A549 (cell line): ENCODE results near the gene NKTR. TPM values are rescaled to one million over a fixed set of nuclear protein-coding genes. Genes with fewer than 3 reads are reported as not detected.
A peak's percentile ranks its signal among the peaks of the same experiment; 100 is the strongest.

Experiments used
- ATAC-seq, 2 experiments: fragments of 200-7000 bp in 1 of 2; fragments of >200 bp in 1 of 2; cut with Nextera tagmentation in 1 of 2; cut with Tn5 transposase in 1 of 2; 3 replicates each; pipeline versions ENCODE4 v1.8.0 to v1.9.1; 2018 to 2020; ENCODE audit warnings: mild to moderate bottlenecking in 1 of 2, moderate library complexity in 1 of 2
- CTCF ChIA-PET: fragments of 300-600 bp; sonication (Branson Sonifier 250); formaldehyde crosslinking; extraction: SDS; loops from one replicate; lab custom pipeline; 2021; ENCODE audit warnings: antibody characterized with exemption, inconsistent platforms; lab: Yijun Ruan, JAX
- POLR2A ChIA-PET: fragments of 350-600 bp; formaldehyde crosslinking; extraction: SDS; loops from one replicate; lab custom pipeline; 2021; ENCODE audit warnings: antibody characterized with exemption, inconsistent platforms; lab: Yijun Ruan, JAX
- DNase-seq, 2 experiments: peaks; one replicate each; pipeline versions ENCODE4 v3.0.0 to v3.0.0-alpha.2; 2011 to 2016; ENCODE audit warnings: low read depth in 1 of 2, low spot score in 1 of 2
- FAIRE-seq: peaks from 2 replicates; lab custom pipeline; 2011; peaks lifted over from hg19 to GRCh38; lab: Jason Lieb, UNC
- H3K27ac ChIP-seq, 2 experiments: fragments of >200 bp; sonication (Bioruptor Twin); formaldehyde crosslinking; 3 replicates each; pipeline ENCODE4 v1.5.1; 2016 to 2017
- H3K4me1 ChIP-seq: fragments of >200 bp; sonication (Bioruptor Twin); formaldehyde crosslinking; 3 replicates; pipeline ENCODE4 v1.6.1; 2016
- H3K4me2 ChIP-seq: fragments of >200 bp; sonication (Bioruptor Twin); formaldehyde crosslinking; 3 replicates; pipeline ENCODE4 v1.6.1; 2016
- H3K4me3 ChIP-seq: fragments of >200 bp; sonication (Bioruptor Twin); formaldehyde crosslinking; 3 replicates; pipeline ENCODE4 v1.5.1; 2016
- H3K9me3 ChIP-seq: fragments of >200 bp; sonication (Bioruptor Twin); formaldehyde crosslinking; 3 replicates; pipeline ENCODE4 v1.6.1; 2016
- ATOH8 ChIP-seq: fragments of 250-450 bp; sonication (Bioruptor Pico); IDR thresholded peaks from 2 replicates; pipeline ENCODE4 v1.5.0; 2020; ENCODE audit warnings: low read depth, mild to moderate bottlenecking, moderate library complexity
- BHLHE40 ChIP-seq: IDR thresholded peaks from 2 replicates; pipeline ENCODE4 v1.6.1; 2012; ENCODE audit warnings: low read depth, low read length, inconsistent platforms
- CBX2 ChIP-seq: fragments of 200-600 bp; sonication (generic); IDR thresholded peaks from 2 replicates; pipeline ENCODE4 v1.6.1; 2016; ENCODE audit warnings: low read depth, mild to moderate bottlenecking, borderline replicate concordance
- CBX8 ChIP-seq: fragments of 200-600 bp; sonication (generic); IDR thresholded peaks from 2 replicates; pipeline ENCODE4 v1.6.1; 2016
- CHD4 ChIP-seq: fragments of 200-600 bp; sonication (generic); IDR thresholded peaks from 2 replicates; pipeline ENCODE4 v1.6.1; 2016; ENCODE audit warnings: antibody characterized with exemption, mild to moderate bottlenecking, borderline replicate concordance
- GATA3 ChIP-seq: IDR thresholded peaks from 2 replicates; pipeline ENCODE4 v1.6.1; 2012; ENCODE audit warnings: borderline replicate concordance
- HDAC2 ChIP-seq: fragments of 200-600 bp; sonication (generic); IDR thresholded peaks from 2 replicates; pipeline ENCODE4 v1.6.1; 2016
- HOXB5 ChIP-seq: fragments of 250-450 bp; sonication (Bioruptor Pico); IDR thresholded peaks from 2 replicates; pipeline ENCODE4 v1.5.0; 2020; ENCODE audit warnings: mild to moderate bottlenecking, moderate library complexity
- KDM1A ChIP-seq: fragments of 200-600 bp; sonication (generic); IDR thresholded peaks from 2 replicates; pipeline ENCODE4 v1.6.1; 2016; ENCODE audit warnings: low read depth, mild to moderate bottlenecking
- KDM5A ChIP-seq: fragments of 200-600 bp; sonication (generic); IDR thresholded peaks from 2 replicates; pipeline ENCODE4 v1.6.1; 2016; ENCODE audit warnings: antibody characterized with exemption, mild to moderate bottlenecking
- MAFK ChIP-seq: fragments of 450-650 bp; IDR thresholded peaks from 2 replicates; pipeline ENCODE4 v1.6.1; 2014; ENCODE audit not compliant: partially characterized antibody
- MAZ ChIP-seq: fragments of 150-350 bp; IDR thresholded peaks from 2 replicates; pipeline ENCODE4 v1.6.1; 2014; ENCODE audit warnings: antibody characterized with exemption, low read depth, low read length, borderline replicate concordance
- NPAS2 ChIP-seq: fragments of 250-450 bp; sonication (Bioruptor Pico); IDR thresholded peaks from 2 replicates; pipeline ENCODE4 v1.8.0; 2022; ENCODE audit warnings: mild to moderate bottlenecking, moderate library complexity, borderline replicate concordance
- NR3C1 ChIP-seq: fragments of >200 bp; sonication (Bioruptor Twin); formaldehyde crosslinking; IDR thresholded peaks from 3 replicates; pipeline ENCODE4 v1.6.1; 2017
- POLR2A ChIP-seq: IDR thresholded peaks from 2 replicates; pipeline ENCODE4 v1.6.1; 2012; ENCODE audit warnings: mild to moderate bottlenecking, low read length
- RAD21 ChIP-seq, 2 experiments: fragments of >200 bp in 1 of 2; sonication (Bioruptor Twin) in 1 of 2; formaldehyde crosslinking in 1 of 2; IDR thresholded peaks in 1 of 2; conservative IDR thresholded peaks in 1 of 2; 2 replicates in 1 of 2; 3 replicates in 1 of 2; pipeline ENCODE4 v1.6.1; 2012 to 2018; ENCODE audit warnings: inconsistent platforms in 1 of 2
- REST ChIP-seq: fragments of 200-600 bp; sonication (generic); IDR thresholded peaks from 2 replicates; pipeline ENCODE4 v1.6.1; 2016; ENCODE audit warnings: antibody characterized with exemption, mild to moderate bottlenecking, moderate library complexity
- SMC3 ChIP-seq: fragments of >200 bp; sonication (Bioruptor Twin); formaldehyde crosslinking; IDR thresholded peaks from 3 replicates; pipeline ENCODE4 v1.6.1; 2018; ENCODE audit warnings: inconsistent platforms
- SREBF2 ChIP-seq: fragments of 450-650 bp; IDR thresholded peaks from 2 replicates; pipeline ENCODE4 v1.6.1; 2014; ENCODE audit warnings: mild to moderate bottlenecking, moderate library complexity
- TP53 ChIP-seq: fragments of 250-450 bp; sonication (Bioruptor Pico); IDR thresholded peaks from 2 replicates; pipeline ENCODE4 v1.5.0; 2021; ENCODE audit warnings: mild to moderate bottlenecking, moderate library complexity
- WGBS: methylation state at CpG from one replicate; pipeline ENCODE4 v1.1.6; 2017; ENCODE audit errors: missing lambda C conversion rate; 5-methylcytosine and 5-hydroxymethylcytosine counted together
- polyA plus RNA-seq, 4 experiments: library from polyadenylated mRNA; depleted of rRNA in 3 of 4; stranded (reverse); fragments of >200 nt; fragmentation: RNase III in 1 of 4; extraction: RNeasy Plus Mini Kit Qiagen cat#74134 plus additional on column Dnase treatment in 1 of 4; gene quantifications; 2 replicates in 3 of 4; 3 replicates in 1 of 4; pipeline ENCODE4 v1.2.3, GENCODE V29; 2011 to 2017
- TF ChIP-seq, protein P1 (sequence below): fragments of >200 bp; sonication (Bioruptor Twin); formaldehyde crosslinking; IDR thresholded peaks from 3 replicates; pipeline ENCODE4 v1.5.1; 2016

NKTR gene
- polyA plus RNA-seq, 2 of the 4 experiments (the other 2 are of a cell fraction): 16.2 to 49.3 TPM

- TF ChIP-seq ATOH8 (CRISPR knock-in tag): no peak
- no peak for TF ChIP-seq BHLHE40
- no peak for TF ChIP-seq NPAS2 (CRISPR knock-in tag)
- TF ChIP-seq MAZ: no peak
- no peak for TF ChIP-seq RAD21 (conservative IDR thresholded peaks at IDR 0.05 in 1 of 2, IDR thresholded peaks at IDR 0.05 in 1 of 2)
- TF ChIP-seq KDM1A: no peak
Measured at GRCh38 chr3:42658771-42659390, 58.4 kb downstream of the NKTR start (continued).

GRCh38 chr3:42659451-42660130 is 59.1 kb downstream of the NKTR start:
- WGBS: 92% methylated on average over 23 of the region's 25 CpGs
- peaks cover 10% of the 10 kb centered on the region; the same call in 2 of the 3 replicates for H3K4me1 ChIP-seq
- CTCF ChIA-PET: interaction anchor here (1.1 kb wide), 1 partner anchor 75 kb away, joined by 4 read pairs; no protein-coding TSS in a partner anchor
- TF ChIP-seq CBX8 (no peak), HDAC2 (no peak), CBX2 (no peak)
- TF ChIP-seq, all 56 proteins: peak for 0
- Histone ChIP-seq H3K4me2 (no peak overlapping the region), H3K4me3 (no peak overlapping the region), H3K9me3 (no peaks in the 10 kb centered on the region), H3K27ac (no peak overlapping the region)
- DNase-seq (no peak), ATAC-seq (no peak), FAIRE-seq (no peak)
- POLR2A ChIA-PET: no interaction called here

- WGBS: 51% methylated on average over 5 of the region's 6 CpGs
- no peaks in the 10 kb centered on the region for H3K9me3 ChIP-seq
- DNase-seq (no peak), FAIRE-seq (no peak), ATAC-seq (no peak)
- ChIA-PET CTCF (interaction anchor here (1.1 to 1.2 kb wide), 3 partner anchors 12 to 89 kb away, joined by 3 to 4 read pairs (median 3); no protein-coding TSS in a partner anchor), POLR2A (no interaction called here)
- H3K4me1 ChIP-seq: peaks cover 8% of the 10 kb centered on the region; the same call in 2 of the 3 replicates
- H3K4me3 ChIP-seq: no peak overlapping the region
- H3K27ac ChIP-seq: no peak overlapping the region
- TF ChIP-seq MAFK (no peak), CHD4 (no peak), POLR2A (no peak), TP53 (CRISPR knock-in tag) (no peak), SREBF2 (no peak), NR3C1 (no peak)
- TF ChIP-seq, protein P1, sequence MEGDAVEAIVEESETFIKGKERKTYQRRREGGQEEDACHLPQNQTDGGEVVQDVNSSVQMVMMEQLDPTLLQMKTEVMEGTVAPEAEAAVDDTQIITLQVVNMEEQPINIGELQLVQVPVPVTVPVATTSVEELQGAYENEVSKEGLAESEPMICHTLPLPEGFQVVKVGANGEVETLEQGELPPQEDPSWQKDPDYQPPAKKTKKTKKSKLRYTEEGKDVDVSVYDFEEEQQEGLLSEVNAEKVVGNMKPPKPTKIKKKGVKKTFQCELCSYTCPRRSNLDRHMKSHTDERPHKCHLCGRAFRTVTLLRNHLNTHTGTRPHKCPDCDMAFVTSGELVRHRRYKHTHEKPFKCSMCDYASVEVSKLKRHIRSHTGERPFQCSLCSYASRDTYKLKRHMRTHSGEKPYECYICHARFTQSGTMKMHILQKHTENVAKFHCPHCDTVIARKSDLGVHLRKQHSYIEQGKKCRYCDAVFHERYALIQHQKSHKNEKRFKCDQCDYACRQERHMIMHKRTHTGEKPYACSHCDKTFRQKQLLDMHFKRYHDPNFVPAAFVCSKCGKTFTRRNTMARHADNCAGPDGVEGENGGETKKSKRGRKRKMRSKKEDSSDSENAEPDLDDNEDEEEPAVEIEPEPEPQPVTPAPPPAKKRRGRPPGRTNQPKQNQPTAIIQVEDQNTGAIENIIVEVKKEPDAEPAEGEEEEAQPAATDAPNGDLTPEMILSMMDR: no peak
- H3K4me2 ChIP-seq: no peak overlapping the region
Measured at GRCh38 chr3:42660131-42660715, 59.7 kb downstream of the NKTR start.

DNA sequence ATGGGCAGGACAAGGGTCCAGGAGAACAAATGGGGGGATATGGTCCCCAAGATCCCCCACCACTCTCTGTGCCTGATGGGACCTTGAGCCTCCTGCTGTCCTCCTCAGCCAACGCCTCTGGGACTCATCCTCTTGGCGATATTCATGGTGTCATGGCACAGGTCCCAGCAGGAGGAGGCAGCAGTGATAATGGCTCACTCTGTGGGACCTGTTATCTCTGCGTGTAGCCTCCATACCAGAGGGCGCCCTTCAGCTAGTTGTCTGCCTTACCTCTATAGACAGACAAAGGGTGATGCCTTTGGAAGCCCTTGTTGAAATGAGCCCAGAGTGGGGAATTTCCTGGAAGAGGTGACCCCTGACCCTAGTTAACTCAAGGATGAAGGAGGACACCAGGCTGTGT is 60.4 kb downstream of the NKTR start:
- Histone ChIP-seq H3K4me3 (no peak overlapping the region), H3K27ac (no peak overlapping the region), H3K9me3 (no peaks in the 10 kb centered on the region), H3K4me1 (peaks cover under 1% of the 10 kb centered on the region; the same call in 1 of the 3 replicates), H3K4me2 (no peak overlapping the region)
- TF ChIP-seq HOXB5 (CRISPR knock-in tag) (no peak), REST (no peak), KDM5A (no peak), SMC3 (0 out of 3 replicates have a peak, but pooled peaks have one; percentile 4), TP53 (CRISPR knock-in tag) (no peak), NPAS2 (CRISPR knock-in tag) (no peak), RAD21 (conservative IDR thresholded peaks at IDR 0.05 in 1 of 2, IDR thresholded peaks at IDR 0.05 in 1 of 2) (peak in 1 of 2 experiments; percentile 29; a peak in 1 of 5 replicates), GATA3 (no peak), MAFK (no peak)
- peak in 1 of 2 experiments; percentile 28 for DNase-seq
- FAIRE-seq: no peak
- peak; percentile 20 to 58; a peak in 3 of 6 replicates for ATAC-seq
- no CpG with 5 or more reads among the region's 4 CpGs for WGBS
- CTCF ChIA-PET: interaction anchor here (0.7 to 1.2 kb wide), 4 partner anchors 10 to 89 kb away, joined by 3 to 4 read pairs (median 3); no protein-coding TSS in a partner anchor
- POLR2A ChIA-PET: no interaction called here
